Measurements from ENCODE around the gene TNC.

The TNC gene

GRCh38 chr9:115084157-115084556 is 33.8 kb downstream of the TNC start:
- no peak for TF ChIP-seq CTCF (conservative IDR thresholded peaks at IDR 0.05; ENCODE audit: low read depth, low read length)
- H3K4me3 ChIP-seq (ENCODE audit: low read depth, low read length): no peak overlapping the region
- DNase-seq (ENCODE audit: low read depth): no peak

- TF ChIP-seq CTCF (conservative IDR thresholded peaks at IDR 0.05; ENCODE audit: low read depth, low read length): no peak
- no peak for DNase-seq (ENCODE audit: low read depth)
Measured at GRCh38 chr9:115080242-115080641, 37.7 kb downstream of the TNC start.

GRCh38 chr9:115079156-115079555 is 38.8 kb downstream of the TNC start:
- H3K4me3 ChIP-seq (ENCODE audit: low read depth, low read length): no peak overlapping the region
- DNase-seq (ENCODE audit: low read depth): no peak
- TF ChIP-seq CTCF (conservative IDR thresholded peaks at IDR 0.05; ENCODE audit: low read depth, low read length): no peak

More at GRCh38 chr9:115080242-115080641, 37.7 kb downstream of the TNC start:
- no peak overlapping the region for H3K4me3 ChIP-seq (ENCODE audit: low read depth, low read length)

GRCh38 chr9:115073456-115073855 is 44.5 kb downstream of the TNC start:
- TF ChIP-seq CTCF (conservative IDR thresholded peaks at IDR 0.05; ENCODE audit: low read depth, low read length): no peak
- no peak for DNase-seq (ENCODE audit: low read depth)
- H3K4me3 ChIP-seq (ENCODE audit: low read depth, low read length): no peak overlapping the region

- no peak overlapping the region for H3K4me3 ChIP-seq (ENCODE audit: low read depth, low read length)
- DNase-seq (ENCODE audit: low read depth): peak; percentile 12
- TF ChIP-seq CTCF (conservative IDR thresholded peaks at IDR 0.05; ENCODE audit: low read depth, low read length): no peak
Measured at GRCh38 chr9:115071176-115071575, 46.8 kb downstream of the TNC start.

- DNase-seq (ENCODE audit: low read depth): no peak
- H3K4me3 ChIP-seq (ENCODE audit: low read depth, low read length): no peak overlapping the region
- TF ChIP-seq CTCF (conservative IDR thresholded peaks at IDR 0.05; ENCODE audit: low read depth, low read length): no peak
Measured at GRCh38 chr9:115069771-115070170, 48.2 kb downstream of the TNC start.

GRCh38 chr9:115069302-115069701 is 48.7 kb downstream of the TNC start:
- no peak overlapping the region for H3K4me3 ChIP-seq (ENCODE audit: low read depth, low read length)
- DNase-seq (ENCODE audit: low read depth): no peak
- no peak for TF ChIP-seq CTCF (conservative IDR thresholded peaks at IDR 0.05; ENCODE audit: low read depth, low read length)

Measured in choroid plexus epithelial cell (primary cell).